Nephron (organoid): ENCODE data around the gene EIF2B1.
"Not testable (repeated sequence)": the region's sequence is repeated elsewhere in the genome, so short reads cannot be mapped to it uniquely, and the experiment has no call there.

ENCODE experiments used
- H3K27ac Mint-ChIP-seq, 3 experiments: 2 replicates each; pipeline ENCODE4 v1.8.0; 2020; ENCODE audit warnings: mixed read lengths in 3 of 3, mild to moderate bottlenecking in 2 of 3, moderate library complexity in 1 of 3
- H3K27me3 Mint-ChIP-seq: 2 replicates; pipeline ENCODE4 v1.8.0; 2021; ENCODE audit warnings: low read depth, mild to moderate bottlenecking, moderate library complexity, mixed read lengths
- H3K36me3 Mint-ChIP-seq: 2 replicates; pipeline ENCODE4 v1.8.0; 2020; ENCODE audit warnings: low read depth, mixed read lengths
- H3K4me1 Mint-ChIP-seq: 2 replicates; pipeline ENCODE4 v1.8.0; 2020; ENCODE audit warnings: mixed read lengths
- H3K4me3 Mint-ChIP-seq, 3 experiments: 2 replicates each; pipeline ENCODE4 v1.8.0; 2020; ENCODE audit warnings: mild to moderate bottlenecking in 3 of 3, mixed read lengths in 3 of 3, moderate library complexity in 2 of 3
- H3K9me3 Mint-ChIP-seq: 2 replicates; pipeline ENCODE4 v1.8.0; 2020; ENCODE audit warnings: mixed read lengths
- TF ChIP-seq, protein P1 (sequence below), 3 experiments: fragments of 200-600 bp; sonication (generic); IDR thresholded peaks; one replicate each; pipeline ENCODE4 v1.5.0; 2021; ENCODE audit warnings: antibody characterized with exemption in 3 of 3; ENCODE audit not compliant: unreplicated experiment in 3 of 3

Gene EIF2B1

DNA sequence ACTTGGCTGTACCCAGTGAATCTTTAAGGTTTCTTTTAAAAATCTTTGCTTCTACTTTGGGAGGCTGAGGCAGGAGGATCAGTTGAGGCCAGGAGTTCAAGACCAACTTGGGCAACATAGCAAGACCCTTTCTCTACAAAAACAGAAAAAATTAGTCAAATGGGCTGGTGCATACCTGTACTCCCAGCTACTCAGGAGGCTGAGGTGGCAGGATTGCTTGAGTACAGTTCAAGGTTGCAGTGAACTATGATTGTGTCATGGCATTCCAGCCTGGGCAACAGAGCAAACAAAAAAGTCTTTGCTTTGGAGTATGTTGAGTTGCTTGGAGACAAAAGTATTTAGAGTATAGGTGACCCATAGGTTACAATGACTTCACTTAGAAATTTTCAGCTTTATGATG, 37.8 kb downstream of the EIF2B1 start:
- Mint-ChIP-seq H3K27ac (no peak overlapping the region), H3K4me1 (peaks cover 9% of the 10 kb centered on the region), H3K36me3 (peaks cover 58% of the 10 kb centered on the region), H3K9me3 (no peaks in the 10 kb centered on the region), H3K4me3 (no peak overlapping the region), H3K27me3 (no peaks in the 10 kb centered on the region)
- TF ChIP-seq, protein P1, sequence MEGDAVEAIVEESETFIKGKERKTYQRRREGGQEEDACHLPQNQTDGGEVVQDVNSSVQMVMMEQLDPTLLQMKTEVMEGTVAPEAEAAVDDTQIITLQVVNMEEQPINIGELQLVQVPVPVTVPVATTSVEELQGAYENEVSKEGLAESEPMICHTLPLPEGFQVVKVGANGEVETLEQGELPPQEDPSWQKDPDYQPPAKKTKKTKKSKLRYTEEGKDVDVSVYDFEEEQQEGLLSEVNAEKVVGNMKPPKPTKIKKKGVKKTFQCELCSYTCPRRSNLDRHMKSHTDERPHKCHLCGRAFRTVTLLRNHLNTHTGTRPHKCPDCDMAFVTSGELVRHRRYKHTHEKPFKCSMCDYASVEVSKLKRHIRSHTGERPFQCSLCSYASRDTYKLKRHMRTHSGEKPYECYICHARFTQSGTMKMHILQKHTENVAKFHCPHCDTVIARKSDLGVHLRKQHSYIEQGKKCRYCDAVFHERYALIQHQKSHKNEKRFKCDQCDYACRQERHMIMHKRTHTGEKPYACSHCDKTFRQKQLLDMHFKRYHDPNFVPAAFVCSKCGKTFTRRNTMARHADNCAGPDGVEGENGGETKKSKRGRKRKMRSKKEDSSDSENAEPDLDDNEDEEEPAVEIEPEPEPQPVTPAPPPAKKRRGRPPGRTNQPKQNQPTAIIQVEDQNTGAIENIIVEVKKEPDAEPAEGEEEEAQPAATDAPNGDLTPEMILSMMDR (IDR thresholded peaks at IDR 0.05; ENCODE audit: unreplicated experiment in 3 of 3) = no peak

DNA sequence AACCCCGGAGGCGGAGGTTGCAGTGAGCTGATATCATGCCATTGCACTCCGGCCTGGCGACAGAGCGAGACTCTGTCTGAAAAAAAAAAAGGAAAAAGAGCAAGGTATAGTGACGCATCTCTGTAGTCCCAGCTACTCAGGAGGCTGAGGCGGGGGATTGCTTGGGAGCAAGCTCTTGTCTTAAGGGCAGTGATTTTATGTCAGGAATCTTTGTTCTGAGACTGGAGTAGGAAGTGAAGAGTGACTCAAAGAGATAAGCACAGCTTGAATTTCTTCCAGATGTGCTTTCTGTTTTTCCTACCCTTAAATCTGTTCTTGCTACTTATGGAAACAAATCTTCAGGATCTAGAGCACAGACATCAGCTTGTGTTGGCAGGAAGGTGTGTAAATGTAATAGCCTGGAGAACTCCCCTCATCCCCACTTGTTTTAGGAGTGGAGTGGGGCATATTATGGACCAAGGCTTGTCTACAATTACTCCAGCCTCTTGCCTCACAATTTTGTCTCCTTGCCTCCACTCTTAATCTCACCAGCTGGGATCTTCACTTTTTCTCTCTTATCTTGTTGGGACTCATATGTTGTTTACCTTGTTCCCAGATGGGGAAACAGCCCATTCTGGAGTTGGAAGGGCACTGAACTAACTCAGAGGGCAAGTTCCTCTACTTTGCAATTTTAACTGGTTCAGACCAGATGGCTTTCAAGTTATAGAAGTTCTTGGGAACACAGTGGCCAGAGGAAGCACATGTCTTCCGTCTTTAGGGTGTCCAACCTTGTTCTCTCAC, 41.6 kb downstream of the EIF2B1 start:
- H3K36me3 Mint-ChIP-seq = peaks cover 68% of the 10 kb centered on the region
- peaks cover 18% of the 10 kb centered on the region for H3K4me1 Mint-ChIP-seq
- no peaks in the 10 kb centered on the region for H3K9me3 Mint-ChIP-seq
- TF ChIP-seq, protein P1 (IDR thresholded peaks at IDR 0.05; ENCODE audit: unreplicated experiment in 3 of 3) = no peak
- no peaks in the 10 kb centered on the region for H3K27me3 Mint-ChIP-seq
- no peak overlapping the region for H3K27ac Mint-ChIP-seq
- no peak overlapping the region for H3K4me3 Mint-ChIP-seq

DNA sequence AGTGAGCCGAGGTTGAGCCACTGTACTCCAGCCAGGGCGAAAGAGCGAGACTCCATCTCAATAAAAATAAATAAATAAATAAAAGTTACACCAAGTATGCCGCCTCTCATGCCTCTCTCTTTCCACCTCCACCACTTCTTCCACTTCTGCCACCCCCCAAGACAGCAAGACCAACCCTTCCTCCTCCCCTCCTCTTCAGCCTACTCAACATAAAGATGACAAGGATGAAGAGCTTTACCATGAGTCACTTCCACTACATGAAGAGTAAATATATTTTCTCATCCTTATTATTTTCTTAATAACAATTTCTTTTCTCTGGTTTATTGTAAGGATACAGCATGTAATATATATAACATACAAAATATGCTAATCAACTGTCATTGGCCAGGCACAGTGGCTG, 52.7 kb downstream of the EIF2B1 start:
- Mint-ChIP-seq H3K4me1 (peaks cover 17% of the 10 kb centered on the region), H3K4me3 (peak overlapping the region in 1 of 3 experiments; percentile 26), H3K9me3 (no peaks in the 10 kb centered on the region), H3K27me3 (no peaks in the 10 kb centered on the region), H3K36me3 (peaks cover 13% of the 10 kb centered on the region), H3K27ac (no peak overlapping the region)
- TF ChIP-seq, protein P1 (IDR thresholded peaks at IDR 0.05; ENCODE audit: unreplicated experiment in 3 of 3) = no peak

DNA sequence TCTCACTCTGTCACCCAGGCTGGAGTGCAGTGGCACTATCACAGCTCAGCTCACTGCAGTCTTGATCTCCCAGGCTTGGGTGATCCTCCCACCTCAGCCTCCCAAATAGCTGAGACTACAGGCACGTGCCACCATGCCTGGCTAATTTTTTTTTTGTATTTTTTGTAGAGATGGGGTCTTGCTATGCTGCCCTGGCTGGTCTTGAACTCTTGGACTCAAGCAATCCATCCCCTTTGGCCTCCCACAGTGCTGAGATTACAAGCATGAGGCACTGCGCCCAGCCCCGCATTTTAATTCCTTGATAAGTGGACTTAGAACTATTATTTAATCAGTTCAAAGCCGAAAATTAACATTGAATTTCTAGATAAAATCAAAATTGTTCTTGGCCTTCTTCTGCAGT, 54.7 kb downstream of the EIF2B1 start:
- not testable (repeated sequence) for H3K4me1 Mint-ChIP-seq, H3K27ac Mint-ChIP-seq, H3K9me3 Mint-ChIP-seq, H3K27me3 Mint-ChIP-seq, H3K4me3 Mint-ChIP-seq
- H3K36me3 Mint-ChIP-seq = peaks cover 15% of the 10 kb centered on the region

DNA sequence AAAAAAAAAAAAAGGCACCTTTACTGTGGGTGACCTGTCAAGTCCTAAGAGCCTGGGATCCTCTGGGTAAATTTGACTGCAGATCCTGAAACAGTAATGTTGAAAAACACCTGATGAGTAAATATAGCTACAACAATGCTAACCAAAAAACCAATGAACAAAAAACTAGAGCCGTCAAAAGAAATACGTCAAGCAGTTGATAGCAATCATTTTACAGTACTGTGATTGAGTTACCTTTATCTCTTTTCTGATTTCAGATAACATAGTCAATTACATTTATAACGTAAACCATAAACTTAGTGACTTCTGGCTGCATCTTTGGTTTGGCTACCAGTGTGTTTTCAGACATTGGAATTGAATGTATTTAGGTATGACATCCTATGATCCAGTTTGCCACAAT, 55.2 kb downstream of the EIF2B1 start:
- TF ChIP-seq, protein P1 (IDR thresholded peaks at IDR 0.05; ENCODE audit: unreplicated experiment in 3 of 3) = no peak
- peaks cover 15% of the 10 kb centered on the region for H3K36me3 Mint-ChIP-seq
- H3K27ac Mint-ChIP-seq = no peak overlapping the region
- H3K4me3 Mint-ChIP-seq = no peak overlapping the region
- no peaks in the 10 kb centered on the region for H3K27me3 Mint-ChIP-seq
- H3K4me1 Mint-ChIP-seq = peaks cover 9% of the 10 kb centered on the region
- H3K9me3 Mint-ChIP-seq = no peaks in the 10 kb centered on the region

DNA sequence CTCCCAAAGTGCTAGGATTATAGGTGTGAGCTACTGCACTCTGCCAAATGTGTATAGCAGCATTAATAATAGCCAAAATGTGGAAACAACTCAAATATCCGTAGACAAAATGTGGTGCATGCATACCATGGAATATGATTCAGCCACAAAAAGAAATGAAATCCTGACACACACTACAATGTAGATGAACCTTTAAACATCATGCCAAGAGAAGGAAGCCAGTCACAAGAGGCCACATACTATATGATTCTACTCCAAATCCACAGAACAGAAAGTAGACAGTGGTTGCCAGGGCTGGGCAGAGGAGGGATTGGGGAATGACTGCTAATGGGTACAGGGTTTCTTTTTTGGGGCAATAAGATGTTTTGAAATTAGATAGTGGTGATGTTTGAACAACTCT, 56.9 kb downstream of the EIF2B1 start:
- H3K9me3 Mint-ChIP-seq = no peaks in the 10 kb centered on the region
- peaks cover 15% of the 10 kb centered on the region for H3K36me3 Mint-ChIP-seq
- no peak overlapping the region for H3K27ac Mint-ChIP-seq
- H3K4me1 Mint-ChIP-seq = no peaks in the 10 kb centered on the region
- no peak overlapping the region for H3K4me3 Mint-ChIP-seq
- no peaks in the 10 kb centered on the region for H3K27me3 Mint-ChIP-seq
- TF ChIP-seq, protein P1 (IDR thresholded peaks at IDR 0.05; ENCODE audit: unreplicated experiment in 3 of 3) = no peak
